ENCODE data around the gene COL23A1. TPM values are rescaled to one million over a fixed set of nuclear protein-coding genes. Genes with fewer than 3 reads are reported as not detected.

The COL23A1 gene
- total and polyA plus RNA-seq, 2 of the 8 experiments (the other 6 are each of a cell fraction or from before 2014, with no cell fraction given): 3.1 to 4.7 TPM

DNA sequence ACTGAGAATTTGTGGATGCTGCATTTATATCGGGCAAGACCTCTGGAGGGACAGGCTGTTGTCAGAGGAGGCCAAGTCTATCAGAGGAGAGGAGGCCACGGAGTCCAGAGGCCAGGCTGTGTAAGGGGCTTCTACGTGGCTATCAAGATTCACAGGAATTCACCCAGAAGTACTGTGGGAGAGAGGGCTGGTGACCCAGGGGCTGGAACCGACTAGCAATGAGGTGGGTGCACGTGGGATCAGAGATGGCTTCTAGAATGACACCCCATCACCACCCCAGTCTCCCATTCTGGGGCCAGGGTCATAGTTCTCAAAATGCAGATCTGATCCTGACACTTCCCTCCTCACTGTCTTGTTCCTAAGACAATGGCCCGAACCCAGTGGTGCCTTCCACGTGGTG is 296.4 kb downstream of the COL23A1 start (continued):
- TF ChIP-seq, protein P1, sequence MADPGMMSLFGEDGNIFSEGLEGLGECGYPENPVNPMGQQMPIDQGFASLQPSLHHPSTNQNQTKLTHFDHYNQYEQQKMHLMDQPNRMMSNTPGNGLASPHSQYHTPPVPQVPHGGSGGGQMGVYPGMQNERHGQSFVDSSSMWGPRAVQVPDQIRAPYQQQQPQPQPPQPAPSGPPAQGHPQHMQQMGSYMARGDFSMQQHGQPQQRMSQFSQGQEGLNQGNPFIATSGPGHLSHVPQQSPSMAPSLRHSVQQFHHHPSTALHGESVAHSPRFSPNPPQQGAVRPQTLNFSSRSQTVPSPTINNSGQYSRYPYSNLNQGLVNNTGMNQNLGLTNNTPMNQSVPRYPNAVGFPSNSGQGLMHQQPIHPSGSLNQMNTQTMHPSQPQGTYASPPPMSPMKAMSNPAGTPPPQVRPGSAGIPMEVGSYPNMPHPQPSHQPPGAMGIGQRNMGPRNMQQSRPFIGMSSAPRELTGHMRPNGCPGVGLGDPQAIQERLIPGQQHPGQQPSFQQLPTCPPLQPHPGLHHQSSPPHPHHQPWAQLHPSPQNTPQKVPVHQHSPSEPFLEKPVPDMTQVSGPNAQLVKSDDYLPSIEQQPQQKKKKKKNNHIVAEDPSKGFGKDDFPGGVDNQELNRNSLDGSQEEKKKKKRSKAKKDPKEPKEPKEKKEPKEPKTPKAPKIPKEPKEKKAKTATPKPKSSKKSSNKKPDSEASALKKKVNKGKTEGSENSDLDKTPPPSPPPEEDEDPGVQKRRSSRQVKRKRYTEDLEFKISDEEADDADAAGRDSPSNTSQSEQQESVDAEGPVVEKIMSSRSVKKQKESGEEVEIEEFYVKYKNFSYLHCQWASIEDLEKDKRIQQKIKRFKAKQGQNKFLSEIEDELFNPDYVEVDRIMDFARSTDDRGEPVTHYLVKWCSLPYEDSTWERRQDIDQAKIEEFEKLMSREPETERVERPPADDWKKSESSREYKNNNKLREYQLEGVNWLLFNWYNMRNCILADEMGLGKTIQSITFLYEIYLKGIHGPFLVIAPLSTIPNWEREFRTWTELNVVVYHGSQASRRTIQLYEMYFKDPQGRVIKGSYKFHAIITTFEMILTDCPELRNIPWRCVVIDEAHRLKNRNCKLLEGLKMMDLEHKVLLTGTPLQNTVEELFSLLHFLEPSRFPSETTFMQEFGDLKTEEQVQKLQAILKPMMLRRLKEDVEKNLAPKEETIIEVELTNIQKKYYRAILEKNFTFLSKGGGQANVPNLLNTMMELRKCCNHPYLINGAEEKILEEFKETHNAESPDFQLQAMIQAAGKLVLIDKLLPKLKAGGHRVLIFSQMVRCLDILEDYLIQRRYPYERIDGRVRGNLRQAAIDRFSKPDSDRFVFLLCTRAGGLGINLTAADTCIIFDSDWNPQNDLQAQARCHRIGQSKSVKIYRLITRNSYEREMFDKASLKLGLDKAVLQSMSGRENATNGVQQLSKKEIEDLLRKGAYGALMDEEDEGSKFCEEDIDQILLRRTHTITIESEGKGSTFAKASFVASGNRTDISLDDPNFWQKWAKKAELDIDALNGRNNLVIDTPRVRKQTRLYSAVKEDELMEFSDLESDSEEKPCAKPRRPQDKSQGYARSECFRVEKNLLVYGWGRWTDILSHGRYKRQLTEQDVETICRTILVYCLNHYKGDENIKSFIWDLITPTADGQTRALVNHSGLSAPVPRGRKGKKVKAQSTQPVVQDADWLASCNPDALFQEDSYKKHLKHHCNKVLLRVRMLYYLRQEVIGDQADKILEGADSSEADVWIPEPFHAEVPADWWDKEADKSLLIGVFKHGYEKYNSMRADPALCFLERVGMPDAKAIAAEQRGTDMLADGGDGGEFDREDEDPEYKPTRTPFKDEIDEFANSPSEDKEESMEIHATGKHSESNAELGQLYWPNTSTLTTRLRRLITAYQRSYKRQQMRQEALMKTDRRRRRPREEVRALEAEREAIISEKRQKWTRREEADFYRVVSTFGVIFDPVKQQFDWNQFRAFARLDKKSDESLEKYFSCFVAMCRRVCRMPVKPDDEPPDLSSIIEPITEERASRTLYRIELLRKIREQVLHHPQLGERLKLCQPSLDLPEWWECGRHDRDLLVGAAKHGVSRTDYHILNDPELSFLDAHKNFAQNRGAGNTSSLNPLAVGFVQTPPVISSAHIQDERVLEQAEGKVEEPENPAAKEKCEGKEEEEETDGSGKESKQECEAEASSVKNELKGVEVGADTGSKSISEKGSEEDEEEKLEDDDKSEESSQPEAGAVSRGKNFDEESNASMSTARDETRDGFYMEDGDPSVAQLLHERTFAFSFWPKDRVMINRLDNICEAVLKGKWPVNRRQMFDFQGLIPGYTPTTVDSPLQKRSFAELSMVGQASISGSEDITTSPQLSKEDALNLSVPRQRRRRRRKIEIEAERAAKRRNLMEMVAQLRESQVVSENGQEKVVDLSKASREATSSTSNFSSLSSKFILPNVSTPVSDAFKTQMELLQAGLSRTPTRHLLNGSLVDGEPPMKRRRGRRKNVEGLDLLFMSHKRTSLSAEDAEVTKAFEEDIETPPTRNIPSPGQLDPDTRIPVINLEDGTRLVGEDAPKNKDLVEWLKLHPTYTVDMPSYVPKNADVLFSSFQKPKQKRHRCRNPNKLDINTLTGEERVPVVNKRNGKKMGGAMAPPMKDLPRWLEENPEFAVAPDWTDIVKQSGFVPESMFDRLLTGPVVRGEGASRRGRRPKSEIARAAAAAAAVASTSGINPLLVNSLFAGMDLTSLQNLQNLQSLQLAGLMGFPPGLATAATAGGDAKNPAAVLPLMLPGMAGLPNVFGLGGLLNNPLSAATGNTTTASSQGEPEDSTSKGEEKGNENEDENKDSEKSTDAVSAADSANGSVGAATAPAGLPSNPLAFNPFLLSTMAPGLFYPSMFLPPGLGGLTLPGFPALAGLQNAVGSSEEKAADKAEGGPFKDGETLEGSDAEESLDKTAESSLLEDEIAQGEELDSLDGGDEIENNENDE (IDR thresholded peaks at IDR 0.05; ENCODE audit: insufficient replicate concordance, low read length): no peak
- TF ChIP-seq SIN3A (conservative IDR thresholded peaks at IDR 0.05 in 1 of 2, IDR thresholded peaks at IDR 0.05 in 1 of 2; ENCODE audit: low read depth in 1 of 2, low read length in 2 of 2) (no peak), YY1 (IDR thresholded peaks at IDR 0.05; ENCODE audit: low read depth, low read length) (no peak), CEBPB (IDR thresholded peaks at IDR 0.05; ENCODE audit: low read depth, low read length) (no peak), ASH2L (IDR thresholded peaks at IDR 0.05; ENCODE audit: low read length) (no peak), SRF (IDR thresholded peaks at IDR 0.05; ENCODE audit: low read depth, low read length) (no peak), SP2 (IDR thresholded peaks at IDR 0.05; ENCODE audit: low read length) (no peak)
- TF ChIP-seq, protein P2, sequence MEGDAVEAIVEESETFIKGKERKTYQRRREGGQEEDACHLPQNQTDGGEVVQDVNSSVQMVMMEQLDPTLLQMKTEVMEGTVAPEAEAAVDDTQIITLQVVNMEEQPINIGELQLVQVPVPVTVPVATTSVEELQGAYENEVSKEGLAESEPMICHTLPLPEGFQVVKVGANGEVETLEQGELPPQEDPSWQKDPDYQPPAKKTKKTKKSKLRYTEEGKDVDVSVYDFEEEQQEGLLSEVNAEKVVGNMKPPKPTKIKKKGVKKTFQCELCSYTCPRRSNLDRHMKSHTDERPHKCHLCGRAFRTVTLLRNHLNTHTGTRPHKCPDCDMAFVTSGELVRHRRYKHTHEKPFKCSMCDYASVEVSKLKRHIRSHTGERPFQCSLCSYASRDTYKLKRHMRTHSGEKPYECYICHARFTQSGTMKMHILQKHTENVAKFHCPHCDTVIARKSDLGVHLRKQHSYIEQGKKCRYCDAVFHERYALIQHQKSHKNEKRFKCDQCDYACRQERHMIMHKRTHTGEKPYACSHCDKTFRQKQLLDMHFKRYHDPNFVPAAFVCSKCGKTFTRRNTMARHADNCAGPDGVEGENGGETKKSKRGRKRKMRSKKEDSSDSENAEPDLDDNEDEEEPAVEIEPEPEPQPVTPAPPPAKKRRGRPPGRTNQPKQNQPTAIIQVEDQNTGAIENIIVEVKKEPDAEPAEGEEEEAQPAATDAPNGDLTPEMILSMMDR (IDR thresholded peaks at IDR 0.05; ENCODE audit: control extremely low read depth in 1 of 3, insufficient read depth in 1 of 3, low read depth in 1 of 3, low read length in 3 of 3): no peak

Measured in H1 (cell line).